ENCODE results near the gene AFG3L2.
"Not testable (repeated sequence)": the region's sequence is repeated elsewhere in the genome, so short reads cannot be mapped to it uniquely, and the experiment has no call there.

AFG3L2 gene

GRCh38 chr18:12376754-12377555 is at the start of gene AFG3L2:
TSS of gene AFG3L2 (minus strand) at chr18:12377227. CDS start at chr18:12377082, 145 bp downstream.
- DNase-seq = peak; percentile 100

GRCh38 chr18:12424252-12424651 is 47.2 kb upstream of the AFG3L2 start:
- DNase-seq = no peak

DNA sequence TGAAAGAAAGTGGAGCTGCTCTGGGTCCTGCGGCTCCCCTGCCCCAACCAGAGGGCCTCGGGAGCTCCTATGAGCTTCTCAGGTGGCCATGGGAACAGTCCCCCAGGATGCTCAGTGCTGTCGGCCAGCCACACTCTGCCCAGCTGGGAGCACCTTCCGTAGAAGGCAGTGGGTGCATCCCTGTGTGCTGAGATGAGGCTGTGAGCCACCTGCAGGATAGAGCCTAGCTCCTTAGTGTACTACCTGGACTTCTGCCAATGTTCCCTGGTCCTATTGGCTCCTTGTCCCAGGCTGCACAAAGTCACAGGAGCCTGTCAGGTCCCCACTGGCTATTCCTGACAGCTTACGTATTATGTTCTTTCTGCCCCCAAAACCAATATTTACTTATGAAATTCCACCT is 46.8 kb upstream of the AFG3L2 start:
- DNase-seq = no peak

GRCh38 chr18:12423393-12423792 is 46.4 kb upstream of the AFG3L2 start:
- DNase-seq = no peak

GRCh38 chr18:12422936-12423335 is 45.9 kb upstream of the AFG3L2 start:
- no peak for DNase-seq

GRCh38 chr18:12421732-12422131 is 44.7 kb upstream of the AFG3L2 start:
- no peak for DNase-seq

DNA sequence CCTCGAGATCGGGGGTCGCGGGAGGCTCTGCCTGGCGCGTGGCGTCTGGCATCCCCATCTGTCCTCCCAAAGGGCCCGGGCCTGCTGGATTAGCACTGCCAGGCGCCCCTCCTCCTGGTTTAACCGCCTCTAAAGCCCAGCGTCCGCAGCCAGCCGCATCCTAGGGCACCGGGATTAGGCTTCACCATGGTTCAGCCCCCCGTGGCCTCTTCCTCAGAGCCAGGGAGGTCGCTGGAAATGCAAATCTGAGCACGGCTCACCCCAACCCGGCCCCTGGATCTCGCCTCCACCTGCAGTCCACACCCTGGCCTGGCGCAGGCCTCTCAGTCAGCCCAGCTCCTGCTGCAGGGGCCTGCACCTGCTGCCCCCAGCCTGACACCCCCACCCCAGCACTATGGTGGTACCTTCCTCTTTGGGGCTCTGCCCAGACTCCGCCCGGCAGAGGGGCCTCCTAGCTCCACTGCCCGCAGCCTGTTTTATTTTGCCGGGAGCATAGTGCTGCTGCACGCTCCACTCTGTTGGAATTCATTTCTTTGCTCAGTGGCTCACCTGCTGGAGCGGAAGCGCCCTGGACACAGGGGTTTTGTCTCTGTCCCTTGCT is 43.9 kb upstream of the AFG3L2 start:
- peak; percentile 65 for DNase-seq

DNA sequence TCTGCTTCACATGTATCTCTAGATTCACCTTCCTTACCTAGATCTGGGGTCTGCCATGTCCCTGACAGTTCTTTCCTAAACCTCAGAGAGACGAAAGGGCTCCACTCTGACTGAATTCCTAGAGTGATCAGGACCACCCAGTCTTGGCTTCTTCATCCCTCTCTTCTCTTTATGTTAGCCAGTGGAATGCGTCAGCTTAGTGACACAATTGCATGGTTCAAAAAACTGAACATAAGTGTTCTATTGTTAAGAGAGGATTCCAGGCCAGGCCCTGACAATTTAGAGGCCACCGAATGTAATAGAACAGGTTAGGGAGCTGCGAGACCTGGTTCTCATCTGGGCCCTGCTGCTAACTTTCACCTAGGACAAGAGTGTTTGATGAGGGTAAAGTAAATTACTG is 40.7 kb upstream of the AFG3L2 start:
- DNase-seq = no peak

DNA sequence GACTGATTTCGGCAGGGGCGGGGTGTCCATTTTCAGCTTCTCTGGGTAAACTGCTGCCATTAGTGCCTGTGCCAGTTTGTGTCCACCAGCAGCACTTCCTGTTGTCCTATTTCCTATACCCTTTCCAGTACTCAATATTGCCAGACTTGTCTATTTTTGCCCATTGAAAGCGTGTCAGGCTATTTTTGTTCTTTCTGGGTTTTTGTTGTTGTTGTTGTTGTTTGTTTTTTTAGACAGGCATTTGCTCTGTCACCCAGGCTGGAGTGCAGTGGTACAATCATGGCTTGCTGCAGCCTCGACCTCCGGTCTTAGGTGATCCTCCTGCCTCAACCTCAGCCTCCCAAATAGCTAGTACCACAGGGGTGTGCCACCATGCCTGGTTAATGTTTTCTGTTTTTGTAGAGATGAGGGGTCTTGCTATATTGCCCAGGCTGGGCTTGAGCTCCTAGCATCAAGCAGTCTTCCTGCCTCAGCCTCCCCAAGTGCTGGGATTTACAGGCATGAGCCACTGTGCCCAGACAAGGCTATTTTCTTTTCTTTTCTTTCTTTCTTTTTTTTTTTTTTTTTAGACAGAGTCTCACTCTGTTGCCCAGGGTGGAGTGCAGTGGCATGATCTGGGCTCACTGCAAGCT is 39.2 kb upstream of the AFG3L2 start:
- no peak for DNase-seq

DNA sequence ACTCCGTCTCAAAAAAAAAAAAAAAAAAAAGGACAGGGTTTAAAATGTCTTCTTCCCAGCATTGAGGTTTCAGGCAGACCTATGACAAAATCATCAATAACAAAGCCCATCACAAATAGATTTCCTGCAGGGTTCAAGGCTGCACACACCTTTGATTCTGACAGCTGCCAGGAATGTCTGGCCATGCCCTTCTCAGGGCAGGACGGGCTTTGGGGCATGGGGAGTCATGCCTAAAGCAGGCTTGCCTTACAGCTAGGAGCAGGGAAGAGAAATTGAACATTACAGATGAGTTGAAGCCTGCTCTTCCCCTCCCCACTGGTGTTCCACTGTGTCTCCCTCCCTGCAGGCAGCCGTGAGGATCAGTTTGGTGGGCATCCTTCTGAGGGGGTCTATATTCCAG is 34.4 kb upstream of the AFG3L2 start:
- no peak for DNase-seq

DNA sequence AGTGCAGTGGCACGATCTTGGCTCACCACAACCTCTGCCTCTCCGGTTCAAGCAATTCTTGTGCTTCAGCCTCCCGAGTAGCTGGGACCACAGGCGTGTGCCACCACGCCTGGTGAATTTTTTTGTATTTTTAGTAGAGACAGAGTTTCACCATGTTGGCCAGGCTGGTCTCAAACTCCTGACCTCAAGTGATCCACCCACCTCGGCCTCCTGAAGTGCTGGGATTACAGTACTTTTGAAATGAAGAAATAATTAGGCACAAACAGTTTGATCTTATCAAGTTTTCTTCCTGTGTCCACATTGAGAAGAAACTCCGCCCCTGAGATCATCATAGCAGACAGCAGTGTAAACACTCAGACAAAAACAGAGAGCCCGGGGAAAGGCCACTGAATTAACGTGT is 33.7 kb upstream of the AFG3L2 start:
- not testable (repeated sequence) for DNase-seq

- DNase-seq = peak; percentile 54
Measured at GRCh38 chr18:12410081-12410481, 33.1 kb upstream of the AFG3L2 start.

DNA sequence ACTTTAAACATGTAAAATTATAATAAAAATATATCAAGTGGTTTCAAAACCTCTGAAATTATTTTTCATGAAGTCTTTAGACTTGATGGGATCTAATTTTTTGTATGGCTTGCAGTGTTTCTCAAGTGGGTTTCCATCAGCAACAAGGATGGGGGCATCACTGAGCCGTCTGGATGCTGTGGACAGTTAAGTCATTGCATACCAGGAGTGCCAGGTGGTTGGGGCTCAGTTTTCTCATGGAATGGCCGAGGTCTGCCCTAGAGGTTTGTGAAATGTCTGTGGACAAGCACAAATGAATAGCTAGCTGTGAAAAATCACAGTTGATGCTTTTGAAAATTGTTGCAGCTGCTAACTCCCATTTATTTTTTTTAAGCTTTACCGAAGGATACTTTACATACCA is 32.4 kb upstream of the AFG3L2 start:
- DNase-seq = peak; percentile 49

DNA sequence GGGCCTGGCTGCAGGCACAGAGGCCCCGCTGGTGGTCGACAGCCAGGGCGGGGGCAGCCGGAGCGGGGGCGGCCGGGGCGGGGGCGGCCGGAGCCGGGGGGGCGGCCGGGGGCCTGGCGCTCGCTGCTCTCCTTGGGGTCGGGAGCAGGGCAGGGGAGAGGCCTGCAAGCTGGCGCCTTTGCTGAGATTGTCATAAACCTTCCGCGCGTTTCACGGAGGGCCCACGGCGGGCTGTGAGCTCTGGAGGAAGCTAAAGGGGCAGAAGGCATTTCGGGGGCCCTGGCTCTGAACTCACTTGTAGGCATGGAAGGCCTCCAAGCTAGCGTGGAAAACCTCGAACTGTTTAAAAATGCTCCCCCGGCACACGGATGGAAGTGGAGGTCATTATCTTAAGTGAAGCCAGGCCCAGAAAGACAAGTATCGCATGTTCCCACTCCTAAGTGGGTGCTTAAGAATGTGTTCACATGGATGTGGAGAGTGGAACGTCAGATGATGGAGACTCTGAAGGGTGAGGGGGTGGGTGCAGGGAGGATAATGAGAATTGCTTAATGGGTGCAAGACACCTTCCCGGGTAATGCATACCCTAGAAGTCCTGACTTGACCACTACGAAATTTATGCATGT is 31.3 kb upstream of the AFG3L2 start:
- no peak for DNase-seq

DNA sequence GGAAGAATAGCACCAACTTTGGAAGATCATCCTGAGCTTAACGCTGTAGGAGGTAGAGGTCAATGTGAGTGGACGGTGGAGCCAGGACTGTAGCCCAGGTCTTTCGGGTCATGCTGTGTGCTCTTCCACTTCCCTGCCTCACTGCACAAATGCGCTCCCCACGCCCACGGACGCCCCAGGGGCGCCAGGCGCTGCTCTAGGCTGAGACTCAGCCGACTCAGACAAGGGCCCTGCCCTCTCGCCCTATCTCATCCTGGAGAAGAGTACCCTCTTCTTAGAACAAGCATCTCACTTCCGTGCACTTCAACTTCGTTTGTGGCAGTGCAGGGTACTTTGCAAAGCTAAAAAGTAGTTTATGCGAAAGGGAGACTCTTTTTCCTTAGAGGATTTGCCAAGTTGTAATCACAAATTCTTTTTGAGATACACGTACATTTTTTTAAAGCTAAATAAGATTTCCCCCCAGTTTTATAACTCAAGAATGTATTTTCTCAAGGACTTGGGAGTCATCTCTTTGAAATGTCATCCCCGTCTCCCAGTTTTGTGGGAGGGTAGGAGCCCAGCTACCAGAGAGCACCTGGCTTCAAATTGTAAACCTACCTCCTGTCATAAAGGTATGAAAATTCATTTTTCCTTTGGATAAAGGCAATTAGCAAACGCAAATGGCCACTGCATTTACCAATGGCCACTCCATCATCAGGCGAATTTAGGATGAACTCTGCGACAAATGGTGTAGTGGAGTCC is 29.5 kb upstream of the AFG3L2 start:
- DNase-seq = no peak

- no peak for DNase-seq
Measured at GRCh38 chr18:12405066-12405465, 28.0 kb upstream of the AFG3L2 start.

DNA sequence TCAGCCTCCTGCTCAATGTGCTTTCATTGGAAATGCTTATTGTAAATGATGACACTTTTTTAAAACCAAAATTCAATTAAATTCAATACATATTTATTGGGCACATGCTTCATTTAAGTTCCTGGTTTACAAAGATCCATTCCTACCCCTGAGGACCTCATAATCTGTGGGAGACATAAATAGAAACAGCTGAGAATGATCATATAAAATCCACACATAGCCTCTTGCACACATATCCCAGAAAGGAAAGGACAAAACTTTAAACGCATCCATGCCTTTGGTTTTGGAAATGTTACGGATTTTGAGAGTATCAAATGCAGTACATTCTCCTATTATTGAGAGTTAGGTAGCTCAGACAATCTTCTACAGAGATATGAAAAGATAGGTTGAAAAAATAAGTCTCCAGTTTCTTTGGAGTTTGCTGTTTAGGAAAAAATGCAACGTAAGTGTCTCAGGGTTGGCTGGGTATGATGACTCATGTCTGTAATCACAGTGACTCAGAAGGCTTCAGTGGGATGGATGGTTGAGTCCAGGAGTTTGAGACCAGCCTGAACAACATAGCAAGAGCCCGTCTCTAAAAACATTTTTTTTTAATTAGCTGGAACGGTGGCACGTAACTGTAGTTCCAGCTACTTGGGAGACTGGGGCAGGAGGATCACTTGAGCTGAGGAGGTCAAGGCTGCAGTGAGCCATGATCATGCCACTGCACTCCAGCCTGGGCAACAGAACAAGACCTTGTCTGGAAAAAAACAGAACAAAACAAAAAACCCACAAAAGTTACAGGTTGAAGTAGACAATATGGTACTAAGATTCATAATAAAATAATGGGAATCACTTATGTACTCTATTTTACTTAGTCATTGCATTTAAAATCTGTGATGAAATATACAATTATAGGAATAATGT is 26.8 kb upstream of the AFG3L2 start:
- no peak for DNase-seq

DNA sequence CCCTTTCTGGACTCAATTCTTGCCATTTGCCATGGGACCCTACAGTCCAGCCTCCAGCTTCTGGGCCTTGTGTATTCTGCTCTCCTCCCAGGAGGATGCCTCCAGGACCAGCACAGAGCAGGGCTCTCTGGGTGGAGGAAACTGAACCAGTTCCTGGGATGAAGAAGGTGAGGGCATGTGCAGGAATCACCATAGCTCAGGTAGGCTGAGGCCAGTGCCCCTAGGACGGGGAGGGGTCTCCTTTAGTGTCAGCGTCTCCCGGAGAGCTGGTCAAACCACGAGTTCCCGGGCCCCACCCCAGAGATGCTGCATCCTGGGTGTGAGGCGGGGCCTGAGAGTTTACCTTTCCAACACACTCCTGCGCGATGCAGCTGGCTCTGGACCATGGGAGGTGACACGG is 24.9 kb upstream of the AFG3L2 start:
- no peak for DNase-seq

DNA sequence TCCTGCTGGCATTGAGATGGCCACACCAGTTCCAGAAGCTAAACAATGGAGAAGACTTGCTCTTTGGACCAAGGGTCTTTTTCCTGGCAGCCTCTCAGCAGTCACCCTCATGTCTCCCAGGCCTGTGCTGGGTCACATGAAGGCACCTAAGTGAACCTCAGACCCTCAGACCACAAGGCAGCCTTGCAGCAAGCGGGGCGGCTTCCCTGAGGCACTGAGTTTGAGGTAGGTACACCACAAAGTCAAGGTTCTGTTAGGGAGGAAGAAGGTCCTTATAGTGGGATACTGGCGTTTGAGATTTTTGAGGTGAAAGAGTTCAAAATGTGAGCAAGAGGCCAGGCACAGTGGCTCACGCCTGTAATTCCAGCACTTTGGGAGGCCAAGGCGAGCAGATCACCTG is 22.2 kb upstream of the AFG3L2 start:
- no peak for DNase-seq

DNA sequence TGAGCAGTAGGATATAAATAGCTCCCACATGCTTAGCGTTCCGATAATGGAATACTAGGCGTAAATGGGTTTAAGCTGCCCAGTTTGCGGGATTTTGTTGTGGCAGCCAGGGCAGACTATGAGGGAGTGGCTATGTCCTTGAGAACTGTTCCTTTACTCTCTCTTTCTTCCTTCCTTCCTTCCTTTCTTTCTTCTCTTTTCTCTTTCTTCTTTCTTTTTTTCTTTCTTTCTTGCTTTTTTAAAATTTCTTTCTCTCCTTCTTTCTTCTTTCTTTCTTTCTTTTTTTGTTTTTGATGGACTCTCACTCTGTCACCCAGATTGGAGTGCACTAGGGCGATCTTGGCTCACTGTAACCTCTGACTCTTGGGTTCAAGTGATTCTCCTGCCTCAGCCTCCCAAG is 21.6 kb upstream of the AFG3L2 start:
- DNase-seq = no peak

- DNase-seq = no peak
Measured at GRCh38 chr18:12397793-12398192, 20.8 kb upstream of the AFG3L2 start.

- no peak for DNase-seq
Measured at GRCh38 chr18:12397254-12397653, 20.2 kb upstream of the AFG3L2 start.

Measured in femur (tissue), 1 donor.